Hepatocyte (in vitro differentiated cells): Measurements from ENCODE around the gene CHAC1. TPM values are rescaled to one million over a fixed set of nuclear protein-coding genes. Genes with fewer than 3 reads are reported as not detected.

Source experiments
- DNase-seq: peaks from one replicate; pipeline ENCODE4 v3.0.0-alpha.2; 2016; ENCODE audit warnings: low spot score
- H2AFZ ChIP-seq: fragments of 200-600 bp; sonication (generic); 2 replicates; pipeline ENCODE4 v1.6.0; 2016; ENCODE audit warnings: antibody characterized with exemption, mild to moderate bottlenecking
- H3K27ac ChIP-seq: fragments of 200-600 bp; sonication (generic); 2 replicates; pipeline ENCODE4 v1.5.1; 2016; ENCODE audit warnings: mild to moderate bottlenecking
- H3K27me3 ChIP-seq: fragments of 200-600 bp; sonication (generic); 2 replicates; pipeline ENCODE4 v1.6.1; 2016
- H3K36me3 ChIP-seq: fragments of 200-600 bp; sonication (generic); replicated peaks from 2 replicates; pipeline ENCODE4 v1.5.1; 2016; ENCODE audit warnings: low read depth; ENCODE audit not compliant: insufficient read depth
- H3K4me1 ChIP-seq: fragments of 200-600 bp; sonication (generic); 2 replicates; pipeline ENCODE4 v1.5.1; 2016; ENCODE audit warnings: mild to moderate bottlenecking, moderate library complexity; ENCODE audit not compliant: insufficient read depth
- H3K4me2 ChIP-seq: fragments of 200-600 bp; sonication (generic); 2 replicates; pipeline ENCODE4 v1.6.0; 2016
- H3K4me3 ChIP-seq: fragments of 200-600 bp; sonication (generic); 2 replicates; pipeline ENCODE4 v1.5.1; 2016; ENCODE audit warnings: mild to moderate bottlenecking
- H3K79me2 ChIP-seq: fragments of 200-600 bp; sonication (generic); 2 replicates; pipeline ENCODE4 v1.6.0; 2017; ENCODE audit warnings: mild to moderate bottlenecking
- H3K9me2 ChIP-seq: fragments of 200-600 bp; sonication (generic); replicated peaks from 2 replicates; pipeline ENCODE4 v1.6.0; 2017; ENCODE audit warnings: mild to moderate bottlenecking; ENCODE audit not compliant: insufficient read depth
- H3K9me3 ChIP-seq: fragments of 200-600 bp; sonication (generic); 2 replicates; pipeline ENCODE4 v1.5.1; 2016; ENCODE audit warnings: low read depth, mild to moderate bottlenecking
- H4K20me1 ChIP-seq: fragments of 200-600 bp; sonication (generic); 2 replicates; pipeline ENCODE4 v1.6.0; 2016; ENCODE audit warnings: mild to moderate bottlenecking; ENCODE audit not compliant: insufficient read depth, poor library complexity, severe bottlenecking
- CTCF ChIP-seq: fragments of 200-600 bp; sonication (generic); IDR thresholded peaks from 2 replicates; pipeline ENCODE4 v1.5.1; 2016; ENCODE audit warnings: antibody characterized with exemption, mild to moderate bottlenecking; ENCODE audit not compliant: poor library complexity
- EZH2 ChIP-seq: fragments of 200-600 bp; sonication (generic); IDR thresholded peaks from 2 replicates; pipeline ENCODE4 v1.6.1; 2016; ENCODE audit warnings: antibody characterized with exemption, mild to moderate bottlenecking, borderline replicate concordance
- EZH2phosphoT487 ChIP-seq: fragments of 200-600 bp; sonication (generic); IDR thresholded peaks from one replicate; pipeline ENCODE4 v1.6.1; 2018; ENCODE audit warnings: antibody characterized with exemption, mild to moderate bottlenecking, low read depth, moderate library complexity; ENCODE audit not compliant: unreplicated experiment, severe bottlenecking
- WGBS: methylation state at CpG from one replicate; pipeline ENCODE4 v1.1.6; 2016; ENCODE audit warnings: low lambda C conversion rate; ENCODE audit errors: missing lambda C conversion rate; 5-methylcytosine and 5-hydroxymethylcytosine counted together
- polyA plus RNA-seq: library from polyadenylated mRNA; unstranded; fragments of >200 nt; fragmentation: Nextera tagmentation; extraction: Ambion mirVana; gene quantifications from 2 replicates; pipeline ENCODE4 v1.2.1, GENCODE V29; 2016
- total RNA-seq: library from RNA; depleted of rRNA; stranded (reverse); fragments of >200 nt; gene quantifications from 2 replicates; pipeline ENCODE4 v1.2.3, GENCODE V29; 2014

The CHAC1 gene
- total and polyA plus RNA-seq, 2 experiments from 2014 or later = 16.2 to 22.1 TPM

- peak overlapping the region; percentile 84 for H3K27ac ChIP-seq
- H2AFZ ChIP-seq = peak overlapping the region; percentile 38
- H3K4me3 ChIP-seq = no peak overlapping the region
- no peaks in the 10 kb centered on the region for H3K9me3 ChIP-seq
- no peaks in the 10 kb centered on the region for H3K9me2 ChIP-seq
- peak overlapping the region; percentile 96 for H3K4me2 ChIP-seq
- peaks cover 11% of the 10 kb centered on the region for H3K4me1 ChIP-seq
- H3K27me3 ChIP-seq = no peaks in the 10 kb centered on the region
- no peaks in the 10 kb centered on the region for H4K20me1 ChIP-seq
- no peak for TF ChIP-seq EZH2phosphoT487
- TF ChIP-seq EZH2 = no peak
- no peak for TF ChIP-seq CTCF
- WGBS = 17% methylated on average over 7 of the region's 7 CpGs
- H3K79me2 ChIP-seq = no peaks in the 10 kb centered on the region
- DNase-seq = no peak
- no peaks in the 10 kb centered on the region for H3K36me3 ChIP-seq
Measured at GRCh38 chr15:40941068-40941527, 12.2 kb upstream of the CHAC1 start.

- Histone ChIP-seq H3K9me2 (no peaks in the 10 kb centered on the region), H3K4me2 (peak overlapping the region; percentile 96), H3K27ac (peak overlapping the region; percentile 84), H3K79me2 (no peaks in the 10 kb centered on the region), H3K9me3 (no peaks in the 10 kb centered on the region), H3K36me3 (no peaks in the 10 kb centered on the region), H4K20me1 (no peaks in the 10 kb centered on the region), H2AFZ (peak overlapping the region; percentile 91), H3K4me1 (peaks cover 11% of the 10 kb centered on the region), H3K4me3 (peak overlapping the region; percentile 27), H3K27me3 (no peaks in the 10 kb centered on the region)
- DNase-seq = peak; percentile 92
- 2% methylated on average over 53 of the region's 92 CpGs for WGBS
- TF ChIP-seq EZH2phosphoT487 (no peak), EZH2 (no peak), CTCF (peak; percentile 47)
Measured at GRCh38 chr15:40941528-40942336, 11.5 kb upstream of the CHAC1 start.

GRCh38 chr15:40942337-40942854, 10.9 kb upstream of the CHAC1 start:
- Histone ChIP-seq H3K27me3 (no peaks in the 10 kb centered on the region), H3K9me3 (no peaks in the 10 kb centered on the region), H3K79me2 (no peaks in the 10 kb centered on the region), H2AFZ (peak overlapping the region; percentile 91), H3K36me3 (no peaks in the 10 kb centered on the region), H3K9me2 (no peaks in the 10 kb centered on the region), H3K4me1 (peaks cover 11% of the 10 kb centered on the region), H3K4me3 (peak overlapping the region; percentile 27), H3K4me2 (peak overlapping the region; percentile 96), H3K27ac (peak overlapping the region; percentile 50), H4K20me1 (no peaks in the 10 kb centered on the region)
- no peak for DNase-seq
- TF ChIP-seq EZH2 (no peak), EZH2phosphoT487 (no peak), CTCF (no peak)
- 46% methylated on average over 15 of the region's 15 CpGs for WGBS
